NCI-H2196 (cell line): ENCODE measurements around the gene ITPRIP.

Source experiments
- DNase-seq: peaks from one replicate; lab custom pipeline; 2025; ENCODE audit not compliant: unreplicated experiment; lab: John Stamatoyannopoulos, UW

Gene ITPRIP

GRCh38 chr10:104309980-104310978 is 28.0 kb downstream of the ITPRIP start:
- no peak for DNase-seq

DNA sequence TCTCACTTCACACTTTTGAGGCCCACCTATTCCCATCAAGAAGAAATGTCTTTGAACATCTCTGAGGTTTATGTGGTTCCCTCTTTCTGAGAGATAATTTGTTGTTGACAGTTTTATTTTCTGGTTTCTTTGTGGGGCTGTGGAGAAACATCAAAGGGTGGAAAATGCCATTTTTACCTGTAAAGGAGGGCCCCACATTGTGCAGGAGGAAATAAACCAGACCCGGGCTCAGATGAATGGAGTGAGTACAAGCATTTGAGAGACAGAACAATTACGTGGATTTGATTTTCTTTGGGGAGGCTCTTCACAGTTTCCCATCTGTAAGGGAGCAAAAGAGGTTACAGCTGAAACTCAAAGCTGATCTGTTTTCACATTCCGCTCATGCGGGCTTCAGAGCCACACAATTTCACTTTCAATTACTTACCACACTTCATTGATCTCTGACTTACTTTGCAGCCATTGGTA is 29.8 kb downstream of the ITPRIP start:
- no peak for DNase-seq

- no peak for DNase-seq
Observed at GRCh38 chr10:104307576-104308438, 30.5 kb downstream of the ITPRIP start.

- no peak for DNase-seq
Observed at GRCh38 chr10:104306897-104307296, 31.4 kb downstream of the ITPRIP start.

GRCh38 chr10:104304927-104305326 is 33.3 kb downstream of the ITPRIP start:
- no peak for DNase-seq

GRCh38 chr10:104304356-104304745 is 33.9 kb downstream of the ITPRIP start:
- DNase-seq: no peak

DNA sequence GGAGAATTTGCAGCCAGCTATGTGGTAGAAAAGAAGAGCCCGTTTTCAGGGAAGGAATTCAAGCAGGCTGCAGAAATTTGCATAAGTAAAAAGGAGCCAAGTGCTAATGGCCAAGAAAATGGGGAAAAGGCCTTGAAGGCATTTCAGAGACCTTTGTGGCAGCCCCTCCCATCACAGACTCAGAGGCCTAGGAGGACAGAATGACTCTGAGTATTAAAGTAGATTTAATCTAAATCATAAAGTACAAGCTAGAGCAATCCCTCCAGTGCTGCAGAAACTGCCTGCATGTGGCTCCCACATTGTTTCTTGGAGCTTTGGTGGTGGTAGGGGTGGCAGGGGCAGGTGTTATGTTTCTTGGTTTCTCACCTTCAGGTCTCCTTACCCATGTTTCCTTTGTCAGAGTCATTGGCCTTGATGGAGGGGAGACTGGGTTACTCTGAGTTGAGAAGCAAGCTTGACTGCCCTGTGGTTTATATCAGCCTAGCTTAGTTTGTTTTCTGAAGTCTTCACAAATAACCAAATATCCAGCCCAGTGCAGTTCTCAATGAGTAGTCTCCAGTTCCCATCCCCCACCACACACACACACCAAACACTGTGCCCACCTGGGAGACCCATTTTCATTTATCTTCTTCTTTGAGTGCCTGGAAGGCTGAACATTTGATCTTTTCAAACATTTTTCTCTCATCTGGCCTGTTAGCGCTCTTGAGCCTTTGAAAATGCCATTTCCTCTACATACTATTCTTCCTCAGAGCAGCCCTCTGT is 34.5 kb downstream of the ITPRIP start:
- no peak for DNase-seq

- DNase-seq: no peak
Observed at GRCh38 chr10:104301907-104302690, 36.2 kb downstream of the ITPRIP start.

- peak; percentile 84 for DNase-seq
Observed at GRCh38 chr10:104300736-104301292, 37.5 kb downstream of the ITPRIP start.

GRCh38 chr10:104300002-104300735 is 38.1 kb downstream of the ITPRIP start:
- no peak for DNase-seq

DNA sequence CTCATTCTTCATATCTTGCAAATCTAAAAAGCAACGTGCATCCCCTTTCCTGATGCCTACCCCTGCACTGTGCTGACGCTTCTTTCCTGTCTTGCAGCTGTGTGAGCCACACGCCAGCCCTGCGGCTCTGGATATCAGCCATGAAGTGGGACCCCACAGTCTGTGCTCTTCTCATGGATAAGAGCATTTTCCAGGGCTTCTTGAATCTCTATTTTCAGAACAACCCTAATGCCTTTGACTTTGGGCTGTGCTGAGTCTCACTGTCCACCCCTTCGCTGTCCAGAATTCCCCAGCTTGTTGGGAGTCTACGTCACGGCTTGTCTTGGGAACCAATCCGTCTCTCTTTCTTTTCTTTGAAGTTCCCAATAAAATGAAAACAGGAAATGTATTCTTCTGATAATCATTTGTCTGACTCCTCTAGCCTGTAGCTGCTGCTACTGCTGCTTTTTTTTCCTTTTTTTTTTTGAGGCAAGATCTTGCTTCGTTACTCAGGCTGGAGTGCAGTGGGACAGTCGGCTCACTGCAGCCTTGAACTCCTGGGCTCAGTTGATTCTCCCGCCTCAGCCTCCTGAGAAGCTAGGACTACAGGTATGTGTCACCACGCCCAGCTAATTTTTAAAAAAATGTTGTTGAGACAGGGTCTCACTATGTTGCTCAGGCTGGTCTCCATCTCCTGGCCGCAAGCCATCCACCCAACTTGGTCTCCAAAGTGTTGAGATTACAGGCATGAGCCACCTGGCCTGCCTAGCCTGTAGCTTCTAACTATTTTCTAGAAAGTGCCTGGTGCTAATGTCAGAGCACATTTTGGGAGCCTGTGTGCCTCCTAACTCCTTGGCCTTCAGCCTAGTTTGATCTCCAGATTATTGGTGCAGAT is 39.0 kb downstream of the ITPRIP start:
- no peak for DNase-seq

GRCh38 chr10:104297697-104298660 is 40.3 kb downstream of the ITPRIP start:
- no peak for DNase-seq

DNA sequence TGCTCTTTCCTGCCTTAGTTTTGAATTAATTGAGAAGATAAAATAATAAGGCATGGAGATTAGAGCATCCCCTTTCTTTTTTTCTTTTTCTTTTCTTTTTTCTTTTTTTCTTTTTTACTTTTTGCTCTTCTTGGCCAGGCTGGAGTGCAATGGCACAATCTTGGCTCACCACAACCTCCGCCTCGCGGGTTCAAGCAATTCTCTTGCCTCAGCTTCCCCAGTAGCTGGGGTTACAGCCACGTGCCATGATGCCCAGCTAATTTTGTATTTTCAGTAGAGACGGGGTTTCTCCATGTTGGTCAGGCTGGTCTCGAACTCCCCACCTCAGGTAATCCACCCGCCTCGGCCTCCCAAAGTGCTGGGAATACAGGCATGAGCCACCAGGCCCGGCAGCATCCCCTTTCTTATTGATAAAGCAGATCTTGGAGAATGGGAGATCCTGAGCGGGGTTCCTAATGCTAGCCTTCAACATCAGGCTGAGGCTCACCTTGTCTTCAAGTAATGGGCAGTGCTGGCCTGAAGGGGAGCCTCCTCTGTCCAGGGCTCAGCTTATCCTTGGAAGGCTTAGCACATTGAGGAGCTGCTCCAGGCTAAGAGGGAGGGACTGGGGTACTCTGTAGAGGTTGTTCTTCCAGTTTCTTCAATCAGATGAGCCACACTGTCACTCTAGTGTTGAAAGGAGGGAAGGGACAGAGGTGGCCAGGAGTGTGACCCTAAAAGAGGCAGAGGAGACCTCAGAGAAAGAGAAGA is 41.4 kb downstream of the ITPRIP start:
- no peak for DNase-seq

DNA sequence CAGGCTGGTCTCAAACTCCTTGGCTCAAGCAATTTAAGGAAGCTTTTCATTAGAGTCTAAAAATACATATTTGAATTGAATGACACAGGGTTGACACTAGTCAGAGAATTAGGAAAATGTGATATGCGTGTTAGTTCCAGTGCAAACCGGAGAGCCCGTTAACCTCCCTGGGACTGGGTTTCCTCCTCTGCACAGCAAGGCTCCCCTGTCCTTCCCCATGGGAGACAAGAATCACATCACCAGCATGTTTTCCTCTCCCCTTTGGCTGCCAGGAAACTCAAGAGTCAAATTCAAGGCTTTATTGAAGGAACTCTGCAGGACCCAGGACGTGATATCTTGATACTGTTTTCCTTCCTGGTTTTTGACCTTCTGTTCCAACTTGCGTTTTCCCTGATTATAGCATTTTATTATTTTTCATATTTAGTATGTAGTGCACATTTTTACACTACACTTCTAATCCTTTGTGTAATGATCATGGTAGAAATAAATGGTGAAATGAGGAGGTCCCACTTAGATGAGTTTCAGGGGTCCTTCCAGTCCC is 44.4 kb downstream of the ITPRIP start:
- DNase-seq: no peak

DNA sequence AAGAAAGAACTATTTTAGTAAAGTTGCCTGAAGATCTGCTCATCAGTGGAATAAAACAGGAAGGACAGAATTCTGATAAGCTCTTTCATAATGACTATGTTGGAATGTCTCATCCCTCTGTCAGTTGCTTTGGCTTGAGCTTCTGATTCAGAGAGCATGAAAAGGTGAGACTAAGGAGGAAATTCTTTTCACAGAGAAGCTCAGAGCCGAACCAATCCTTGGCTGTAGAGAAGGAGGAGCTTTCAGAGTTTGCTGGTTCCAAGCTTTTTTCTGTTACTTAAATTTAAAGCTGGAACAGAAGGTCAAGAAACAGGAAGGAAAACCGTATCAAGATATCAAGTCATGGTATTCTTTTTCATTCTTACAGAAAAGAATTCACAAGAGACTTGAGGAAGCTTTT is 45.3 kb downstream of the ITPRIP start:
- DNase-seq: no peak

GRCh38 chr10:104291439-104291951 is 46.8 kb downstream of the ITPRIP start:
- DNase-seq: peak; percentile 71
